ENCODE results near the gene APOBEC3F. TPM values are rescaled to one million over a fixed set of nuclear protein-coding genes. Genes with fewer than 3 reads are reported as not detected.
"Not testable (repeated sequence)": the region's sequence is repeated elsewhere in the genome, so short reads cannot be mapped to it uniquely, and the experiment has no call there.

Gene APOBEC3F
- total RNA-seq, 1 donor from 2014 or later = 1.7 TPM

DNA sequence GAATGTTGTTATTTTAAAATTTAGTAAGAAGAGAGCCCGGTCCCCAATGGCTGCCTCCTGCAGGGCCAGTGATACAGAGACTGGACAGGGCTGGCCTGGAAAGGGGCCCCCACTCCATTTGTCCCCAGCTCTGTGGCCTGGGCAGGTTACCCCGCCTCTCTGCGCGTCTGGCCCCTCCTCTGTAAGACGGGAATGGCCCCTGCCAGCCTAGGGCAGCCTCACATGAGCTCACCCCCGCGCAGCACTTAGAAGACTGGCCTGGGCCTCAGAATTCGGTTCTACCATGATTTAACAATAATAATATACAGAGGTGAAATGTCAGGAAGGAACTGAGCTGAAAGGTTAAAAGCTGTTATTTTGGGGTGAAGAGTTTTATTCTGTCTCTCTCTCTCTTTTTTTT, 37.7 kb downstream of the APOBEC3F start:
- no peak overlapping the region for H3K4me3 ChIP-seq (ENCODE audit: low read depth, low read length)
- TF ChIP-seq, protein P1, sequence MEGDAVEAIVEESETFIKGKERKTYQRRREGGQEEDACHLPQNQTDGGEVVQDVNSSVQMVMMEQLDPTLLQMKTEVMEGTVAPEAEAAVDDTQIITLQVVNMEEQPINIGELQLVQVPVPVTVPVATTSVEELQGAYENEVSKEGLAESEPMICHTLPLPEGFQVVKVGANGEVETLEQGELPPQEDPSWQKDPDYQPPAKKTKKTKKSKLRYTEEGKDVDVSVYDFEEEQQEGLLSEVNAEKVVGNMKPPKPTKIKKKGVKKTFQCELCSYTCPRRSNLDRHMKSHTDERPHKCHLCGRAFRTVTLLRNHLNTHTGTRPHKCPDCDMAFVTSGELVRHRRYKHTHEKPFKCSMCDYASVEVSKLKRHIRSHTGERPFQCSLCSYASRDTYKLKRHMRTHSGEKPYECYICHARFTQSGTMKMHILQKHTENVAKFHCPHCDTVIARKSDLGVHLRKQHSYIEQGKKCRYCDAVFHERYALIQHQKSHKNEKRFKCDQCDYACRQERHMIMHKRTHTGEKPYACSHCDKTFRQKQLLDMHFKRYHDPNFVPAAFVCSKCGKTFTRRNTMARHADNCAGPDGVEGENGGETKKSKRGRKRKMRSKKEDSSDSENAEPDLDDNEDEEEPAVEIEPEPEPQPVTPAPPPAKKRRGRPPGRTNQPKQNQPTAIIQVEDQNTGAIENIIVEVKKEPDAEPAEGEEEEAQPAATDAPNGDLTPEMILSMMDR (conservative IDR thresholded peaks at IDR 0.05; ENCODE audit: low read depth, low read length) = no peak
- no peak for DNase-seq (ENCODE audit: low read depth)

- DNase-seq (ENCODE audit: low read depth); H3K4me3 ChIP-seq (ENCODE audit: low read depth, low read length): not testable (repeated sequence)
Observed at GRCh38 chr22:39079054-39079637, 38.5 kb downstream of the APOBEC3F start.

GRCh38 chr22:39080052-39080762, 39.5 kb downstream of the APOBEC3F start:
- no peak overlapping the region for H3K4me3 ChIP-seq (ENCODE audit: low read depth, low read length)
- TF ChIP-seq, protein P1 (conservative IDR thresholded peaks at IDR 0.05; ENCODE audit: low read depth, low read length) = no peak
- no peak for DNase-seq (ENCODE audit: low read depth)

- no peak for DNase-seq (ENCODE audit: low read depth)
- H3K4me3 ChIP-seq (ENCODE audit: low read depth, low read length) = no peak overlapping the region
- TF ChIP-seq, protein P1 (conservative IDR thresholded peaks at IDR 0.05; ENCODE audit: low read depth, low read length) = no peak
Observed at GRCh38 chr22:39081016-39081415, 40.4 kb downstream of the APOBEC3F start.

DNA sequence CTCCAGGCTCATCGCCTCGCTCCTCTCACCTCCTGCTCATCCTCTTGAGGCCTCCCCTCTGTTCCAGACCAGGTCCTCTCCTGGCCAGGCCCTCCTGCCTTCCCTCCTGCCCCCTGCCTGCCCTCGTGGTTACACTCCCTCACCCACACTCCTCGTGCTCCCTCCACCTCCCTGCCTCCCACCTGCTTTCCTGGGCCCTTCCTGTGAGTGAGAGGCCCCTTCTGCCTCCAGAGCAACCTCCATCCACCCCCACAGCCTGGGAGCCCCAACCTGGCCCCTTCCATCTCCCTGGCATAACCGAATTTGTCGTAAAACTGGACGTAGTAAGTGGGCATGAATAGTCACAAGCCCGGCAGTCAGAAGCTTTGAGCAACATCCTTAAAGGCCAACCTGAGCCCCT, 40.9 kb downstream of the APOBEC3F start:
- TF ChIP-seq, protein P1 (conservative IDR thresholded peaks at IDR 0.05; ENCODE audit: low read depth, low read length) = no peak
- no peak overlapping the region for H3K4me3 ChIP-seq (ENCODE audit: low read depth, low read length)
- no peak for DNase-seq (ENCODE audit: low read depth)

DNA sequence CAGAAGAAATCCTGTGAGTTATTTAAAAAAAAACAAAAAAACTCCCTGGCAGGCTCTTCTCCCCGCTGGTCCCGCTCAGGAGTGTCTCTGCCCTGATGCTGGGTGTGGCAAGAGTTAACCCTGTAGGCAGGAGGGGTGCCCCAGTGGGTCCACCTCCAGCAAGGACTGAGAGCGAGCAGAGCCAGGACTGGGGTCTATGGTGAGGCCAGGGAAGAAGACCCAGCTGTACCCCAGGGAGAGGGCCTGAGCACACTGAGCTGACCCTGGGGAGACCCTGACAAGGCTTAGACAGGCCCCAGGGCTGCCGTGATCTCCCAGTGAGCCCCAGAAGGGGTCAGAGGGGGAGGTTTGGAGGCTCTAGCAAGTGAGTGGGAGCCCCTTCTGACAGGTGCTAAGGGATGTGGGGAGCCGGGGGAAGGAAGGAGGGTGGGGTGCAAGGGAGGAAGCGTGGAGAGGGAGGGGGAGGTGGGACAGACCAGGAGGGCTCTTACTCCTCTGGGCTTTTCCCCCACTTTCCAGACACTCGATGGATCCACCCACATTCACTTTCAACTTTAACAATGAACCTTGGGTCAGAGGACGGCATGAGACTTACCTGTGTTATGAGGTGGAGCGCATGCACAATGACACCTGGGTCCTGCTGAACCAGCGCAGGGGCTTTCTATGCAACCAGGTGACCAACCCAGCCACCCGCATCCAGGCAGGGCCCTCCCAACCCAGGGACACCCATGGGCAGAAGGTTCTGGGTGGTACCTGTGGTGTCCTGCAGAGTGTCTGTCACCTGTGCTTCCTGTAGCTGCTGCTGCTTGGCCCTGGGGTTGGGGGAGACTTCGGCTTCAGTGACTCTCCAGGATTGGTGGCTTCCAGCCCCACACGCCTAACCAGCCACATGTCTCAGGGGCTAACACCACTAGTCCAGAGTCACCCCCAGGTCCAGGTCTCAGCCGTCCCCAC, 42.8 kb downstream of the APOBEC3F start:
- H3K4me3 ChIP-seq (ENCODE audit: low read depth, low read length) = no peak overlapping the region
- TF ChIP-seq, protein P1 (conservative IDR thresholded peaks at IDR 0.05; ENCODE audit: low read depth, low read length) = no peak
- DNase-seq (ENCODE audit: low read depth) = no peak

GRCh38 chr22:39084666-39085065, 44.0 kb downstream of the APOBEC3F start:
- TF ChIP-seq, protein P1 (conservative IDR thresholded peaks at IDR 0.05; ENCODE audit: low read depth, low read length) = no peak
- no peak for DNase-seq (ENCODE audit: low read depth)
- H3K4me3 ChIP-seq (ENCODE audit: low read depth, low read length) = no peak overlapping the region
